GM12801 (cell line): ENCODE data around the gene SPINK14.

Experiments used
- TF ChIP-seq, protein P1 (sequence below): IDR thresholded peaks from one replicate; pipeline ENCODE4 v1.5.1; 2011; ENCODE audit warnings: control low read depth; ENCODE audit not compliant: insufficient read length; ENCODE audit errors: extremely low read depth

Gene SPINK14

DNA sequence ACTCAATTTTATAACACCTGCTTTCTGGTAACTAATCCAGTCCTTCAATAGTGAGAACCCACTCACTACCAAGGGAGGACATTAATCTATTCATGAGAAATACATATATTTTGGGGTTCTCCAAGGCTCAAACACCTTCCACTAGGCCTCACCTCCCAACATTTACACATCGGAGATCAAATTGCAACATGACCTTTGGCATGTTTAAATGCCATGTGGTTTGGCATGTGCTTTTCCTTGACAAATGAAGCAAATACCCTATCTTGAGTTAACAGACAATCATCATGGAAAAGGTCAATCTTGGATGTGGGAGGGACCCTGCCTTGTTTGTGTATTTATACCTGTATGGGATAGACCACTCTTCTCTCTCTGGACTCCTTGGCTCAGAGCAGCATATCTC lies 21.9 kb upstream of the SPINK14 start:
- TF ChIP-seq, protein P1, sequence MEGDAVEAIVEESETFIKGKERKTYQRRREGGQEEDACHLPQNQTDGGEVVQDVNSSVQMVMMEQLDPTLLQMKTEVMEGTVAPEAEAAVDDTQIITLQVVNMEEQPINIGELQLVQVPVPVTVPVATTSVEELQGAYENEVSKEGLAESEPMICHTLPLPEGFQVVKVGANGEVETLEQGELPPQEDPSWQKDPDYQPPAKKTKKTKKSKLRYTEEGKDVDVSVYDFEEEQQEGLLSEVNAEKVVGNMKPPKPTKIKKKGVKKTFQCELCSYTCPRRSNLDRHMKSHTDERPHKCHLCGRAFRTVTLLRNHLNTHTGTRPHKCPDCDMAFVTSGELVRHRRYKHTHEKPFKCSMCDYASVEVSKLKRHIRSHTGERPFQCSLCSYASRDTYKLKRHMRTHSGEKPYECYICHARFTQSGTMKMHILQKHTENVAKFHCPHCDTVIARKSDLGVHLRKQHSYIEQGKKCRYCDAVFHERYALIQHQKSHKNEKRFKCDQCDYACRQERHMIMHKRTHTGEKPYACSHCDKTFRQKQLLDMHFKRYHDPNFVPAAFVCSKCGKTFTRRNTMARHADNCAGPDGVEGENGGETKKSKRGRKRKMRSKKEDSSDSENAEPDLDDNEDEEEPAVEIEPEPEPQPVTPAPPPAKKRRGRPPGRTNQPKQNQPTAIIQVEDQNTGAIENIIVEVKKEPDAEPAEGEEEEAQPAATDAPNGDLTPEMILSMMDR, result no peak

DNA sequence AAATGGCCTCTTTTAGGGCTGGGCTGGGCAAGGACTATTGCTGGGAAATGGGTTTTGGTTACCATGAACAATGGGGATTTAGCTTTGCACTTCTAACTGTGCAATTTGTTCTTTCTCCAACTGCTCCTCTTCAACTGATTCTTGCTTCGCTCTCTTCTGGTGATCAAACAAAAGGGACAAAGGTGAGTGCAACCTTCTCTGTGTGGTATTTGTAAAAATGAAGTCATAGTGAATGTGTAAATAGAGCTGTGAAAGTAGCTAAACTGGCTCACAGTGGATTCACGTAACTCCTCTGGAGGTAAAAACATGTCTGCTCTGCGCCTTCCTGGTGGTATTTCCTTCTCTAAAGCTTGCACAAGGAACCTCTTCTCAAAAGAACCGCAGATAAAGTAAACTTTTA lies 20.9 kb upstream of the SPINK14 start:
- TF ChIP-seq, protein P1, result no peak

DNA sequence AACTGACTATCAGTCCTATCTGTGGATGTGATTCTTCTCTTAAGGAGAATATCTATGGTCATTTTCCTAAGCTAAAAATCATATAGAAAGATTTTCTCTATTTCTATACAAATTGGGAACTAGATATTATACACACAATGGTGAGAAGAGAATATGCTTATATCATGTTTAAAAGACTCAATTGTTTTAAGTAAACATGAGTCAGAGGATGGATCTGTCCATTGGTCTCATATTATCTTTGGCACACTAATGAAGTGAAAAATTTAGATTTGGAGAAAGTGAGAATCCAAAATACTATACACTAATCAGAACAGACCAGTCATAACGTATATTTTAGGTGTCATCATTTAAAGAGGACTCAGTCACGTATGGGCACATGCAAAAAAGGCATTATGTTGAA lies 16.5 kb upstream of the SPINK14 start:
- TF ChIP-seq, protein P1, result no peak

DNA sequence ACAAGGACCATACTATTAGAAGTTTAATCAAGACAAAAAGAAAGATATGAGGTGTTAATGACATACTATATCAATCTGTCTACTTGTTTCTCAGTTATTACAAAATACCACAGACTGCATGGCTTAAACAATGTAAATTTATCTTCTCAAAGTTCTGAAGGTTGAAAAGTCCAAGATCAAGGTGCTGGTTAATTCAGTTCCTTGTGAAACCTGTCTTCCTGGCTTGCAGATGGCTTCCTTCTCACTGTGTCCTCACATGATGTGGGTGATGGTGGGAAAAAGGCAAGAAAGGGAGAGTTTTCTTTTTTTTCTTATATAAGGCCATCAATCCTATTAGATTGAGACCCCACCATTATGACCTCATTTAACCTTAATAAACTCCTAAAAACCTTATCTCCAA lies 15.6 kb upstream of the SPINK14 start:
- TF ChIP-seq, protein P1, result no peak

GRCh38 chr5:148156609-148157008 lies 11.7 kb upstream of the SPINK14 start:
- TF ChIP-seq, protein P1, result no peak

DNA sequence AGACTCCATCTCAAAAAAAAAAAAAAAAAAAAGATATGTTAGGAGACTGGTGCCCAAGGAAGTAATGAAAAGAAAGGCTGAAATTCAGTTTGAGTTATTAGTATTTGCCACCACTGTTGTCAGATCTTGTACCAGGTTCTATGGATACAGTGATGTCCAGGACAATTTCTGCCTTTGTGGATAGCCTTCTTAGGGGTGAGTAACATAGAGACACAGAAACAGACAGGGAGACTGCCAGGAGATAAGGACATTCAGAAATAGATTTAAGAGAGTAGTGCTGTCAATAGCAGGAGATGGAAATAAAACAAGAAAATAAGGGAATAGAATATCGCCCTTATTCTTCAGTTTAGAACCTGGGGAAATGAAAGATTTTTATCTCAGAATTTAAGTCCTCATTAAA lies 6.3 kb upstream of the SPINK14 start:
- TF ChIP-seq, protein P1, result no peak

DNA sequence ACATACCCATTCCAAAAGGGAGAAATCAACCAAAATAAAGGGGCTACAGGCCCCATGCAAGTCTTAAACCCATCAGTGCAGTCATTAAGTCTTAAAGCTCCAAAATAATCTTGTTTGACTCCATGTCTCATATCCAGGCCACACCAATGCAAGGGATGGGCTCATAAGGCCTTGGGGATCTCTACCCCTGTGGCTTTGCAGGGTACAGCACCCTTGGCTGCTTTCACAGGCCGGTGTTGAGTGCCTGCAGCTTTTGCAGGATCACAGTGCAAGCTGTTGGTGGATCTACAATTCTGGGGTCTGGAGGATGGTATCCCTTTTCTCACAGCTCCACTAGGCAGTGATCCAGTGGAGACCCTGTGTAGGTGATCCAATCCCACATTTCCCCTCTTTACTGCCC lies 5.0 kb upstream of the SPINK14 start:
- TF ChIP-seq, protein P1, result no peak
